ENCODE results near the gene SH2B2.

Gene SH2B2

GRCh38 chr7:102287111-102287980, 678 bp downstream of the SH2B2 start:
- TF ChIP-seq GATA3 (IDR thresholded peaks at IDR 0.05; ENCODE audit: low read depth, low read length) (no peak), GATA2 (IDR thresholded peaks at IDR 0.05; ENCODE audit: low read depth, low read length) (no peak)

GRCh38 chr7:102287981-102288278, 1.3 kb downstream of the SH2B2 start:
- TF ChIP-seq GATA3 (IDR thresholded peaks at IDR 0.05; ENCODE audit: low read depth, low read length) (no peak), GATA2 (IDR thresholded peaks at IDR 0.05; ENCODE audit: low read depth, low read length) (no peak)

- no peak for TF ChIP-seq GATA2 (IDR thresholded peaks at IDR 0.05; ENCODE audit: low read depth, low read length)
- TF ChIP-seq GATA3 (IDR thresholded peaks at IDR 0.05; ENCODE audit: low read depth, low read length), result no peak
Measured at GRCh38 chr7:102288285-102288930, 1.7 kb downstream of the SH2B2 start.

GRCh38 chr7:102289057-102289456, 2.4 kb downstream of the SH2B2 start:
- TF ChIP-seq GATA3 (IDR thresholded peaks at IDR 0.05; ENCODE audit: low read depth, low read length), result no peak
- no peak for TF ChIP-seq GATA2 (IDR thresholded peaks at IDR 0.05; ENCODE audit: low read depth, low read length)

GRCh38 chr7:102291056-102291915, 4.6 kb downstream of the SH2B2 start:
- TF ChIP-seq GATA3 (IDR thresholded peaks at IDR 0.05; ENCODE audit: low read depth, low read length) (no peak), GATA2 (IDR thresholded peaks at IDR 0.05; ENCODE audit: low read depth, low read length) (no peak)

- TF ChIP-seq GATA3 (IDR thresholded peaks at IDR 0.05; ENCODE audit: low read depth, low read length) (no peak), GATA2 (IDR thresholded peaks at IDR 0.05; ENCODE audit: low read depth, low read length) (no peak)
Measured at GRCh38 chr7:102291916-102292267, 5.2 kb downstream of the SH2B2 start.

- TF ChIP-seq GATA2 (IDR thresholded peaks at IDR 0.05; ENCODE audit: low read depth, low read length) (no peak), GATA3 (IDR thresholded peaks at IDR 0.05; ENCODE audit: low read depth, low read length) (no peak)
Measured at GRCh38 chr7:102292813-102293798, 6.4 kb downstream of the SH2B2 start.

- TF ChIP-seq GATA2 (IDR thresholded peaks at IDR 0.05; ENCODE audit: low read depth, low read length) (no peak), GATA3 (IDR thresholded peaks at IDR 0.05; ENCODE audit: low read depth, low read length) (no peak)
Measured at GRCh38 chr7:102294589-102294988, 7.9 kb downstream of the SH2B2 start.

GRCh38 chr7:102295346-102296178, 8.9 kb downstream of the SH2B2 start:
- no peak for TF ChIP-seq GATA2 (IDR thresholded peaks at IDR 0.05; ENCODE audit: low read depth, low read length)
- TF ChIP-seq GATA3 (IDR thresholded peaks at IDR 0.05; ENCODE audit: low read depth, low read length), result no peak

GRCh38 chr7:102296179-102296438, 9.4 kb downstream of the SH2B2 start:
- TF ChIP-seq GATA2 (IDR thresholded peaks at IDR 0.05; ENCODE audit: low read depth, low read length) (no peak), GATA3 (IDR thresholded peaks at IDR 0.05; ENCODE audit: low read depth, low read length) (no peak)

- TF ChIP-seq GATA2 (IDR thresholded peaks at IDR 0.05; ENCODE audit: low read depth, low read length) (no peak), GATA3 (IDR thresholded peaks at IDR 0.05; ENCODE audit: low read depth, low read length) (no peak)
Measured at GRCh38 chr7:102296514-102296913, 9.8 kb downstream of the SH2B2 start.

- TF ChIP-seq GATA2 (IDR thresholded peaks at IDR 0.05; ENCODE audit: low read depth, low read length) (no peak), GATA3 (IDR thresholded peaks at IDR 0.05; ENCODE audit: low read depth, low read length) (no peak)
Measured at GRCh38 chr7:102297487-102298218, 11.0 kb downstream of the SH2B2 start.
